ENCODE measurements around the gene BTF3.
A peak's percentile ranks its signal among the peaks of the same experiment; 100 is the strongest.
"Not testable (repeated sequence)": the region's sequence is repeated elsewhere in the genome, so short reads cannot be mapped to it uniquely, and the experiment has no call there.

BTF3 gene

GRCh38 chr5:73486119-73486899, 11.9 kb upstream of the BTF3 start:
- DNase-seq: no peak

DNA sequence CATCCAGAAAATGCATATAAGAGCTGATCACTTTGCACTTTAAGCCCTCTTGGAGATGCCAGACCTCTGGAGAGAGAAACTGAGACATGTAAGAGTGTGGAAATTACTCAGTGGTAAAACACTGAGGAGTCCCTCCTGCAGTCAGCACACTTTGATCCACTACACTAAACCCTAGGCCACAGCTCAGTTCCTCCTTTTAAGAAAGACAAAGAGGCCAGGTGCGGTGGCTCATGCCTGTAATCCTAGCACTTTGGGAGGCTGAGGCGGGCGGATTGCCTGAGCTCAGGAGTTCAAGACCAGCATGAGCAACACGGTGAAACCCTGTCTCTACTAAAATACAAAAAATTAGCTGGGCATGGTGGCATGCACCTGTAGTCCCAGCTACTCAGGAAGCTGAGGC, 11.0 kb upstream of the BTF3 start:
- DNase-seq: not testable (repeated sequence)

GRCh38 chr5:73487815-73488214, 10.4 kb upstream of the BTF3 start:
- no peak for DNase-seq

DNA sequence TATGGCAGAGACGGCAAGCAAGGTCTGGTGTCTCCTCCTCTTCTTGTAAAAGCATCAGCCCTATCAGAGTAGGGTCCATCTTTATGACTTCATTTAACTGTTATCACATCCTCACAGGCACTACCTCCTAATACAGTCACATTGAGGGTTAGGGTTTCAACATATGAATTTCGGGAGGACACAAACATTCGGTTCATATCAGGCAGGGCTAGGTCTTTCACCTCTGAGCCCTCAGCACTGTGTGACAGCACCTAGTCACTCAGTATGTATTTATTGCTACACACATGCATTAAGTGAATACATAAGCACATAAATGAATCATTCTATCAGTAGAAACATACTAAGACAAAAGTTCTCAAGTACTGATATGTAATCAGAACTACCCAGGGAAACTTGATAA, 9.4 kb upstream of the BTF3 start:
- no peak for DNase-seq

- no peak for DNase-seq
These were observed 8.2 kb upstream of the BTF3 start for GRCh38 chr5:73490088-73490487.

DNA sequence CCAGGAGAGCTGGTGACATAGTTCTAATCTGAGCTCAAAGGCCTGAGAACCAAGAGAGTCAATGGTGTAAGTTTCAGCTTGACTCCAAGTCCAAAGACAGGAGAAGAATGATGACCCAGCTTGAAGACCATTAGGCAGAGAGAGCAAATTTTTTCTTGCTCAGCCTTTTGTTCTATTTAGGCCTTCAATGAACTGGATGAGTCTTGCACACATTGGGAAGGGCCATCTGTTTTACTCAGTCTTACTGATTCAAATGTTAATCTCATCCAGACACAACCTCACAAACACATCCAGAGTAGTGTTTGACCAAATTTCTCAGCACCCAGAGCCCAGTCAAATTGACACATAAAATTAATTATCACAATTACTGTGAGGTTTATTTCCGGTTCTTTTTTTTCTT, 7.1 kb upstream of the BTF3 start:
- DNase-seq: no peak

GRCh38 chr5:73493421-73493820, 4.8 kb upstream of the BTF3 start:
- DNase-seq: no peak

DNA sequence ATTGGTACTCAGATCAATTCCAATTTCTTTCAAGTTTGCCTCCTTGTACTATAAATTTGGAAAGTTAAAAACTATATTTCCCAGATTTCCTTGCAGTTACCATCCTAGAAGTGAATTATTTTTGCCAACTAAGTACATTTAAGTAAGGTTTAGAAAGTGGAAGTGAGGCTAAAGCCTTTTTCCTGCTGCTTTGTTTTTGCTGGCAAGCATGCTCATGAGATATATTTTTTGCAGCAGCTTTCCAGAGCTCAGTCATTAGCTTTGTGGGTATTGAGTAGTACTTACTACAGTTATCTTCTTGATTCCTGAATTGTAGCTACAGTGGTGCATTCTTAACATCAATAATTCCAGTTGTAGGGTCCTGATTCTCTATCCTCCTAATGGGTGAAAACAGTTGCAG, 3.5 kb upstream of the BTF3 start:
- no peak for DNase-seq

- no peak for DNase-seq
These were observed 2.4 kb upstream of the BTF3 start for GRCh38 chr5:73495772-73496335.

GRCh38 chr5:73496984-73497457, 1.2 kb upstream of the BTF3 start:
- no peak for DNase-seq

DNA sequence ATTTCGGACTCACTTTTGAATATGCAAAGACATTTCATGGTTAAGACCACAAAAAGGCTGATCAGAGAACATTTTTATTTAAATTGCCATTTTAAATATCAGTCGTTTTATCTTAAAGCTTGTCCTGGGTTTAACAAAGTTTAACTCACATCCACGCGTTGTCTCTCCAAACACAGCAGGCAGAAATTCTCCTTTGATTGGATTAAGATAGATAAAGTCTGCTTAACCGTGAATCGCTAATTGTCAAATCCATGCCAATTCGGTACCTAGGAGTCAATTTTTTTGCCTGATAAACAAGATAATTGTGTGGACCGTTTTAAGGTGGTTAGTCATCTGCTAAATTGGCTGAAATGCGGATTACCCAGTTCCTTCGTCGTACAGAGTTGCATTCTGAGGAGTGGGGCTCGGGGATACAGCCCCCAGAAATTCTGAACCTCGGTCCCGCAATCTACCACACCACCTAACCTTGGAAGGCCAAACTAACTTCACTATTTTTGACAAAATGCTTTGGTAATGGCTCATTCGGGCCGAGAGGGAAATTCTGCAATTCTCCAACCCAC, 665 bp upstream of the BTF3 start:
- no peak for DNase-seq

DNA sequence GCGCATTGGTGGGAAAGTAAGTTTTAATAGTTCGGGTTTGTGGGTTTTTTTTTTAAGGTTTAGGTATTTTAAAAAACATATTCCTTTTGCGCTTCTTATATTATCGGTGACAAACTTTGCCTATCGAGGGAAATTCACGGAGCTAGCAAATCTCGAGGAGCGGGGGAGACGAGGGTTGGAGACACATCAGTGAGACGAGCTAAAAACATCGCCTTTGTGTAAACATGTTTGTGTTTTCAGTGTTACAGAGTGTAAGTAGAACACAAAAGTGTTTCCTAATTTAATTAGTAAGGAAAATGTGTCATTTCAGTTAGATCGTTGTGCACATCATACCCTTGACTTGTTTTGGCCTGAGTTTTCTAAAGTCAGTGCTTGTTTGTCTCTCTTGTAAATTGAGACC, 945 bp downstream of the BTF3 start:
- DNase-seq: no peak

DNA sequence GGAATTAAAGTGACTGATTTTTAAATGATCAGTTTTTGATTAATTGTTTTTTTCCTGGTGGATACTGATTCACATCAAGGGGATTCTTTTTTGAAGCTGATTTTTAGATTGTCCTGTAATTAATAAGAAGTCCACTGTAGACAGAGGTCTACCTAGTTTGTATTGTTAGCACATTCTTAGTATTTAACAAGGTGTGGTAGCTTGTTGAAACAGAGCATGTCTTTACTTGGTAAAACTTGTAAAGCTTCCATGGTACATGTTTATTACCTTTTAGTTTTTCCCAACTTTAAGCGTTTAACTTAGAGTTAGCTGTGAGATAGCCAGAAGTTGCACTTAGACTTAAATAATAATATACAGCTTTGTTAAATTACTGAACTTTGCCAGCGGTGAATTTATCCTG, 1.5 kb downstream of the BTF3 start:
- no peak for DNase-seq

GRCh38 chr5:73501406-73501805, 3.2 kb downstream of the BTF3 start:
- DNase-seq: no peak

DNA sequence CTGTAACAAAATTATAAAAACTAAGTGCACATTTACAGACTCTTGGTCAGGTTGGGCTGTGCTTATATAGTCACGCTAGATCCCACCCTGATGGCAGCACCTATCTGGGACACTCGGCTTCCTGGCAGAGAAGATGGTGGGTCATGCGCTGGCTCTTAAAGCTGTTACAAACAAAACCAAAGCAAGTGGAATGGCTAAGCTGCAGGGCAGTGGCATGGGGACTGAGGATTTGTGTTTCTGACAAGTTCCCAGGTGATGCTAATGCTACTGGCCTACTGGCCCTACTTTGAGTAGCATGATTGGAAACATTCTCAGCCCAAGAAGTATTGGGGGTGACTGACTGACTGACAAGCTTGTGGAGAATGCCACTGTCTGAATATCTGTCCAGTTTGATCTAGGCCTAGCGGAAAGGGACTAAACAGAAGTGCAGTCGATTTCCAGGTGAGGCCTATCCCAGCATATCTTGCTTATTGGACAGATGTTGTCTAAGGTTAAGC, 8.3 kb downstream of the BTF3 start:
- no peak for DNase-seq

- DNase-seq: no peak
These were observed 8.8 kb downstream of the BTF3 start for GRCh38 chr5:73507062-73507461.

DNA sequence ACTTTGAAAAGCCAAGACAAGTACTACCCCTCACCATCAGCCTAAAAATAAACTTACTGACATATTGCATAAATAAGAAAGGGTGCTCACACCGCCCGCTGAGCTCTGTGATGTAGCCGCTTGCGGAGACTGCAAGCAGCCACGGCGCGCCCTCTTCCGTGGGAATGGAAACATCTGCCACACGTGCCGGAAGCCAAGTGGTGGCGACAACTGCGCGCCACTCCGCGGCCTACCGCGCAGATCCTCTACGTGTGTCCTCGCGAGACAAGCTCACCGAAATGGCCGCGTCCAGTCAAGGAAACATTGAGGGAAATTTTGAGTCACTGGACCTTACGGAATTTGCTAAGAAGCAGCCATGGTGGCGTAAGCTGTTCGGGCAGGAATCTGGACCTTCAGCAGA, 10.3 kb downstream of the BTF3 start:
- not testable (repeated sequence) for DNase-seq

DNA sequence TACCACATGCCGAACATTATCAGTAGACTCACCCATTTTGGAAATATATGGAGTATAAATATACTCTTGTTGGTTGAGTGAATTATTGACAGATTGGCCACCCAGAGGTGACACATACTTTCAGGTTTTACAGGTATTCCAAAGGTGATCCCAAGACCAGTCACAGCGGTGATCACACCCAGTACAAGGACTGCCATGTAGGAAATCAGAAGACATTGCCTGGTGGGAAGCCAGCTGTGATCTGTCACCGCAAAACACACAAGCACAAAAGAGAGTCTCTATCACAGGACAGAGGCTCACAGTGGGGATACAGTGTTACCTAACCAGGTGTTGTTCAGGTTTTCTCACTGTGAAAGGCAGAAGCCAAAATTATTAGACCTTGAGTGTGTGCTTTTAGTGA, 15.8 kb downstream of the BTF3 start:
- DNase-seq: no peak

GRCh38 chr5:73514418-73514817, 16.2 kb downstream of the BTF3 start:
- DNase-seq: no peak

DNA sequence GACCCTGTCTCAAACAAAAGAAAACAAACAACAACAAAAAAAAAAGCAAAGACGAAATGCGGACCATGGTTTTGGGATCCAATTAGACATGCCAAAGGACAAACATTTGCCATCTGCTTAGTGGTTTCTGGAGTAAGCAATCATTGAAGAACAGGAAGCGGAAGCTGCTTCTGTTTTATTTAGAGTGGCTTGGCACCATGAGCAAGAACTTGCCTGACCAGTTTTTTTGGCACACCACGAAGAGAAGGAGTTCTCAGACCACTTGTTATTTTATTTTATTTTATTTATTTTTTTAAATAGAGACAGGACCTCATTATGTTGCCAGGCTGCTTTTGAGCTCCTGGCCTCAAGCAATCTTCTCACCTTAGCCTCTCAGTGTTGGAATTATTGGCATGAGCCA, 17.0 kb downstream of the BTF3 start:
- peak; percentile 97 for DNase-seq

GRCh38 chr5:73519531-73520283, 21.5 kb downstream of the BTF3 start:
- peak; percentile 89 for DNase-seq

- DNase-seq: no peak
These were observed 24.7 kb downstream of the BTF3 start for GRCh38 chr5:73522989-73523388.

- no peak for DNase-seq
These were observed 25.6 kb downstream of the BTF3 start for GRCh38 chr5:73523861-73524260.

Data from NCI-H2029 treated with DMSO at 0.1 percent for 48 hours (cell line).